ENCODE data around the gene HMGB2. TPM values are rescaled to one million over a fixed set of nuclear protein-coding genes. Genes with fewer than 3 reads are reported as not detected.

HMGB2 gene
- total RNA-seq, 4 donors from 2014 or later: 9.4 to 34.9 (median 29.1) TPM

DNA sequence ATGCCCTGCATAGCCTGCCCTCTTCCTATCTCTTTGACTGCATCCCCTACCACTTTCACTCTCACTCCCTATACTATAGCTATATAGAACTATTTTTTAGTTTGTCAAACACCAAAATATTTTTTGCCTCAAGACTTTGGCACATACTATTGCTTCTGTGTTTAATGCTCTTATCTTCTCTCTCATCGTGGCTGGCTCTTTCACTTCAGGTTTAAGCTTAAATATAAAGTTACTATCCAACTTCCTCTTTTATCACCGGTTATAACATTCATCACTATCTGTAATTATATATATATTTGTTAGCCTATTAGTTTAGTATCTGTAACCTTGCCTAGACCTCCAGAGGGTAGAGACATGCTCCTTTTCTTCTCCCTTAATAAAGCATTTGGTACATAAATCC is 11.5 kb upstream of the HMGB2 start:
- H3K27me3 ChIP-seq: no peaks in the 10 kb centered on the region
- H3K36me3 ChIP-seq: no peaks in the 10 kb centered on the region
- in situ Hi-C loops (cut with MboI; ENCODE audit: low pct_ligation_motif_present in 1 of 4, low pct_unique_long_range_greater_than_20kb in 1 of 4, low sequenced_read_pairs in 3 of 4) (no loop called here), intact Hi-C loops (cut with DNase I; ENCODE audit: low total_unique reads) (no loop called here)
- DNase-seq: no peak
- TF ChIP-seq POLR2AphosphoS5 (IDR thresholded peaks at IDR 0.05) (no peak), POLR2A (IDR thresholded peaks at IDR 0.05) (no peak), CTCF (IDR thresholded peaks at IDR 0.05) (no peak), EP300 (IDR thresholded peaks at IDR 0.05; ENCODE audit: low read depth) (no peak)
- WGBS, 2 donors (ENCODE audit: low coverage in 1 of 2): 51 to 70% methylated on average over 2 of the region's 2 CpGs
- no peaks in the 10 kb centered on the region for H3K4me1 ChIP-seq
- H3K9me3 ChIP-seq: no peaks in the 10 kb centered on the region
- no peak overlapping the region for H3K27ac ChIP-seq
- H3K4me3 ChIP-seq: no peak overlapping the region

DNA sequence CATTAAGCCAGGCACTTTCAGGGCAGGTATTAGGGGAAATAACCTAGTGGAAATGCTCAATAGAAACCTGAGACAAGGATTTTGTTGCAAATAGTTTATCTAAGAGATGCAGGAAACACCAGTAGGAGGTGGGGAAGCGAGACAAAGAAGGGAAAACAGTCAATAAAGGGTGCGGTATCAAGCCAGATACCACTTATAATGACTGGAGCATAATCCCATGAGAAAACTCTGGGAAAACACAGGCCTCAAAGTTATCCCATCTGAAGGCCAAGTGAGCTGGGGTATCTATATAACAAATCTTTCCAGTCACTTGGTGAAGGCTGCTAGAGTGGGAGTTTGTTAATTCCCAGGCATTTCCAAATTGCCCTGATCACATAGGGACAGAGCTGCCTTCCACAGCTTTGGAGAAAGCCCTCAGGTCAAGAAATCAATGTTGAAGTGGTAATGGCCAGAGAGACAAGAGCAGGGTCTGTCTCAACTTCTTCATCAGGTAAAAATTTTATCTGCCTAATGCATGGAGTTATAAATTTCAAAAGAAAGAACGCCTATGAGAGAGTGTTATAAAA is 9.8 kb upstream of the HMGB2 start:
- intact Hi-C loops (cut with DNase I; ENCODE audit: low total_unique reads) (no loop called here), in situ Hi-C loops (cut with MboI; ENCODE audit: low pct_ligation_motif_present in 1 of 4, low pct_unique_long_range_greater_than_20kb in 1 of 4, low sequenced_read_pairs in 3 of 4) (no loop called here)
- no peak for DNase-seq
- TF ChIP-seq POLR2A (IDR thresholded peaks at IDR 0.05): no peak
- TF ChIP-seq CTCF (IDR thresholded peaks at IDR 0.05): no peak
- TF ChIP-seq EP300 (IDR thresholded peaks at IDR 0.05; ENCODE audit: low read depth): no peak
- TF ChIP-seq POLR2AphosphoS5 (IDR thresholded peaks at IDR 0.05): no peak
- WGBS, 2 donors (ENCODE audit: low coverage in 1 of 2): 65 to 92% methylated on average over 2 to 3 of the region's 3 CpGs
- H3K36me3 ChIP-seq: no peaks in the 10 kb centered on the region
- no peaks in the 10 kb centered on the region for H3K4me1 ChIP-seq
- no peaks in the 10 kb centered on the region for H3K9me3 ChIP-seq
- no peaks in the 10 kb centered on the region for H3K27me3 ChIP-seq
- H3K4me3 ChIP-seq: no peak overlapping the region
- no peak overlapping the region for H3K27ac ChIP-seq

- H3K4me3 ChIP-seq: no peak overlapping the region
- no peak for DNase-seq
- no peaks in the 10 kb centered on the region for H3K9me3 ChIP-seq
- peaks cover 3 to 15% (median 11%) of the 10 kb centered on the region in 4 donors for H3K4me1 ChIP-seq
- in situ Hi-C loops (cut with MboI; ENCODE audit: low pct_ligation_motif_present in 1 of 4, low pct_unique_long_range_greater_than_20kb in 1 of 4, low sequenced_read_pairs in 3 of 4) (no loop called here), intact Hi-C loops (cut with DNase I; ENCODE audit: low total_unique reads) (no loop called here)
- 97 to 99% methylated on average over 2 of the region's 2 CpGs for WGBS, 2 donors (ENCODE audit: low coverage in 1 of 2)
- no peaks in the 10 kb centered on the region for H3K27me3 ChIP-seq
- no peaks in the 10 kb centered on the region for H3K36me3 ChIP-seq
- H3K27ac ChIP-seq: no peak overlapping the region
- no peak for TF ChIP-seq EP300 (IDR thresholded peaks at IDR 0.05; ENCODE audit: low read depth)
- TF ChIP-seq POLR2AphosphoS5 (IDR thresholded peaks at IDR 0.05): no peak
- TF ChIP-seq POLR2A (IDR thresholded peaks at IDR 0.05): no peak
- no peak for TF ChIP-seq CTCF (IDR thresholded peaks at IDR 0.05)
These were observed 3.3 kb upstream of the HMGB2 start for GRCh38 chr4:173337463-173337862.

DNA sequence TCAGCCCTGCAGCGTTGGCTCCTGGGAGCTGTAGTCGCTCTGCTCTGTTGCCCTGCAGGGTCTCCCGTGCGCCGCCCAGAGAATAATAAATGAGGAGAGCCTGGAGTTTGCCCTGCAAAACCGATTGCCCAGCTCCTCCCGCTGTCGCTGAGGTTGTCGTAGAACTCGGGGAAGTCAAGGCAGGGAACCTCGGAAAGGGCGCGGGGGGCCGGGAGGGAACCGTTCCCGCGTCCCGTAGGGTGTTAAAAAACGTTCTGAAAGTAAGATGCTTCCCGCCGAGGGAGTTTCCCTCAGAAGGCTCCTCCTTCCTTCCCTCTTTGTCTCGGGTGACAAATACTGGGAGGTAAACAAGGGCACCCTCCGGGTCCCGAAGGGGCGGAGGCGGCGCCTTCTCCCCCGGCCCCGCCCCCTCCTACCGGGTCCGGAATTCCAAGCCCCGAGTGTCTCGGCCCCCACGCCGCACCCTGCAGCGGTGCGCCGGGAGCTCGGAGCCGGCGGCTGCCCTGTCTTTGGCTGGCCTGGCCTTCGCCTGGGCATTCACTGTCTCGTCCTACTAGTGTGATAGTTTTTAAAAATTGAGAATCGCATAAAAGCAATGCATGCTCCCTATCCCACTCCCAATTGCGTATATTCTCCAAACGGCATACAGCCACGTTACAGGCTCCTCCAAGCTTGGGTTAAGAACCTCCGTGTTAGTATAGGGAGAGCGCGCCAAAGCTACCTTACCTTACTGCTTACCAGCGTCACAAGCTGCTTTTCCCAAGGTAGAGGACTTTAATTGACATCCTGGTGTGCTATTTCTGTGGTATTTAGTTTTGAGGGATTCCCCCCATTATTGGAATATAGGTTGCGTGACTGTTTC is 964 bp upstream of the HMGB2 start:
- 3 to 57% methylated on average over 1 to 51 of the region's 52 CpGs for WGBS, 2 donors (ENCODE audit: low coverage in 1 of 2)

More for the DNA sequence above, 964 bp upstream of the HMGB2 start:
- H3K27me3 ChIP-seq: no peaks in the 10 kb centered on the region
- H3K4me1 ChIP-seq: peaks cover 3 to 32% (median 19%) of the 10 kb centered on the region in 4 donors
- peaks cover 0 to 5% (median under 1%) of the 10 kb centered on the region in 4 donors for H3K36me3 ChIP-seq
- H3K4me3 ChIP-seq: peak overlapping the region; percentile 55 to 97 (median 78)
- H3K27ac ChIP-seq: peak overlapping the region; percentile 97 to 99 (median 98)
- in situ Hi-C loops (cut with MboI; ENCODE audit: low pct_ligation_motif_present in 1 of 4, low pct_unique_long_range_greater_than_20kb in 1 of 4, low sequenced_read_pairs in 3 of 4) (no loop called here), intact Hi-C loops (cut with DNase I; ENCODE audit: low total_unique reads) (loop anchor here (5.0 kb wide), 2 partner anchors 37 to 82 kb away; partner anchors contain the start of gene SAP30)
- no peak for TF ChIP-seq CTCF (IDR thresholded peaks at IDR 0.05)
- TF ChIP-seq POLR2A (IDR thresholded peaks at IDR 0.05): peak; percentile 63
- TF ChIP-seq EP300 (IDR thresholded peaks at IDR 0.05; ENCODE audit: low read depth): no peak
- TF ChIP-seq POLR2AphosphoS5 (IDR thresholded peaks at IDR 0.05): peak in 2 of 3 donors; percentile 69 to 72
- no peaks in the 10 kb centered on the region for H3K9me3 ChIP-seq
- DNase-seq: peak; percentile 75

Data from transverse colon (tissue), 4 donors.